Measurements from ENCODE around the gene VIPR2. TPM values are rescaled to one million over a fixed set of nuclear protein-coding genes. Genes with fewer than 3 reads are reported as not detected.

VIPR2 gene
- total and polyA plus RNA-seq, 11 donors: 3.3 to 27.0 (median 18.5) TPM

GRCh38 chr7:159148430-159149395, 4.0 kb upstream of the VIPR2 start:
- 91 to 94% (median 92%) methylated on average over 14 to 17 of the region's 17 CpGs for WGBS, 4 donors
- intact Hi-C loops (cut with DNase I): loop anchor here in 3 of 10 donors (5.0 to 10.0 kb wide), 2 partner anchors 114 to 116 kb away; no protein-coding TSS in a partner anchor
- no peak for DNase-seq
- no peak for ATAC-seq
- Histone ChIP-seq H3K36me3 (no peaks in the 10 kb centered on the region), H3K27ac (no peak overlapping the region), H3K4me3 (no peak overlapping the region), H3K9me3 (no peaks in the 10 kb centered on the region), H3K27me3 (peaks cover 0 to 26% (median 0%) of the 10 kb centered on the region in 9 donors), H3K4me1 (peaks cover 0 to 19% (median 4%) of the 10 kb centered on the region in 12 donors)
- TF ChIP-seq CTCF (IDR thresholded peaks at IDR 0.05): no peak
- no peak for TF ChIP-seq POLR2A (IDR thresholded peaks at IDR 0.05)

DNA sequence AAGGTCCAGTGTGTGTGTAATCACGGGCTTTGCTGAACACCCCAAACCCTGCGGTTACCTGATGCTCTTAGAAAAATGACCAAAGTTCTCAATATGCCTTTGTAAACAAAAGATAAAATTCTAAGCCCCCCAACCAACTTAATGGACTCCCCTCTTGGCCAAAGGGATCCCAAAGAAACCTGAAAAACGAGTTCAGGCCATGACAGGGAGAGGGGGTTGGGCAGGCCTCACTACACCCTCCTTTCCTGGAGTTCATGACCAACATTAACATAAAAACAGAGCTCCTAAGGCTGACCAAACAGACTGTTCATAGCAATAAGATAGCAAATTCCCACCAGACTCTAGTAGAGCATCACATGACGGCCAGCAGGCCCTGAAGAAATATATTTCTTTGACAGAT, 3.0 kb upstream of the VIPR2 start:
- DNase-seq: no peak
- 65 to 68% (median 68%) methylated on average over 4 of the region's 4 CpGs for WGBS, 4 donors
- no peak for TF ChIP-seq CTCF (IDR thresholded peaks at IDR 0.05)
- no peak for TF ChIP-seq POLR2A (IDR thresholded peaks at IDR 0.05)
- no peak overlapping the region for H3K4me3 ChIP-seq
- no peaks in the 10 kb centered on the region for H3K36me3 ChIP-seq
- H3K27me3 ChIP-seq: peaks cover 0 to 36% (median 5%) of the 10 kb centered on the region in 9 donors
- intact Hi-C loops (cut with DNase I): loop anchor here in 3 of 10 donors (5.0 to 10.0 kb wide), 2 partner anchors 113 to 115 kb away; no protein-coding TSS in a partner anchor
- H3K4me1 ChIP-seq: peaks cover 0 to 29% (median 9%) of the 10 kb centered on the region in 12 donors
- H3K27ac ChIP-seq: no peak overlapping the region
- ATAC-seq: no peak
- H3K9me3 ChIP-seq: no peaks in the 10 kb centered on the region

DNA sequence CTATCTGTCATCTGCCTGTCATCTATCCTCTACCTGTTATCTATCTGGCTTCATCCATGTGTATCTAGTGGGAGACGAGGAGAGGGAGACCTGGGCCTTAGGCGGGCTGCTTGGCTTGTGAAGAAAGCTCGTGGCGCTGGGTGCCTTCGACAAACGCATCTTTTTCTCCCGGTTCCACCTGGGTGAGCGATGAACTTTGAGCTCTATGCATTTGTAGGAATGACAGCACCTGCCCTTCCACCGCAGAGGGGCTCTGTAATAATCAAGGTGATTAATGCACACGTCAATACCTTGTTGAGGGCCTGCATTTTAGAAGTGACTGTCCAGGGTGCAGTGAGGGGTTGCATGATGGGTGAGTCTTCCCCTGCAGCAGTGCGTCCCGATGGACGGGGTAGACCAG, 2.6 kb upstream of the VIPR2 start:
- H3K27me3 ChIP-seq: peaks cover 0 to 40% (median 7%) of the 10 kb centered on the region in 9 donors
- ATAC-seq (no peak), DNase-seq (no peak)
- intact Hi-C loops (cut with DNase I): loop anchor here in 3 of 10 donors (5.0 to 10.0 kb wide), 2 partner anchors 112 to 115 kb away; no protein-coding TSS in a partner anchor
- TF ChIP-seq CTCF (IDR thresholded peaks at IDR 0.05) (no peak), POLR2A (IDR thresholded peaks at IDR 0.05) (no peak)
- H3K4me3 ChIP-seq: no peak overlapping the region
- 78 to 85% (median 83%) methylated on average over 13 of the region's 13 CpGs for WGBS, 4 donors
- peaks cover 0 to 31% (median 10%) of the 10 kb centered on the region in 12 donors for H3K4me1 ChIP-seq
- H3K36me3 ChIP-seq: no peaks in the 10 kb centered on the region
- H3K27ac ChIP-seq: no peak overlapping the region
- H3K9me3 ChIP-seq: no peaks in the 10 kb centered on the region
